Immature natural killer cell (primary cell): ENCODE data around the gene SLC47A2. TPM values are rescaled to one million over a fixed set of nuclear protein-coding genes. Genes with fewer than 3 reads are reported as not detected.

Experiments
- DNase-seq, 3 donors: peaks; one replicate each; pipeline ENCODE4 v3.0.0; 2022; ENCODE audit warnings: mixed read lengths in 1 of 3
- H3K27ac Mint-ChIP-seq, 6 donors: one replicate each; pipeline ENCODE4 v1.8.0; 2020; ENCODE audit warnings: mixed read lengths in 6 of 6, mild to moderate bottlenecking in 5 of 6, inconsistent platforms in 4 of 6, moderate library complexity in 3 of 6
- H3K27me3 Mint-ChIP-seq, 3 donors: one replicate each; pipeline ENCODE4 v1.8.0; 2020 to 2021; ENCODE audit warnings: low read depth in 3 of 3, mild to moderate bottlenecking in 3 of 3, mixed read lengths in 3 of 3, moderate library complexity in 3 of 3, inconsistent platforms in 1 of 3
- H3K36me3 Mint-ChIP-seq, 3 donors: one replicate each; pipeline ENCODE4 v1.8.0; 2020; ENCODE audit warnings: mixed read lengths in 3 of 3, inconsistent platforms in 2 of 3, mild to moderate bottlenecking in 2 of 3
- H3K4me1 Mint-ChIP-seq, 2 donors: one replicate each; pipeline ENCODE4 v1.8.0; 2020; ENCODE audit warnings: inconsistent platforms in 2 of 2, mild to moderate bottlenecking in 2 of 2, mixed read lengths in 2 of 2, moderate library complexity in 1 of 2
- H3K4me3 Mint-ChIP-seq, 5 donors: one replicate each; pipeline ENCODE4 v1.8.0; 2020; ENCODE audit warnings: mild to moderate bottlenecking in 5 of 5, mixed read lengths in 5 of 5, inconsistent platforms in 3 of 5, moderate library complexity in 3 of 5
- H3K9me3 Mint-ChIP-seq, 6 donors: one replicate each; pipeline ENCODE4 v1.8.0; 2020; ENCODE audit warnings: mild to moderate bottlenecking in 6 of 6, mixed read lengths in 6 of 6, inconsistent platforms in 4 of 6, moderate library complexity in 3 of 6
- polyA plus RNA-seq, 3 donors: library from polyadenylated mRNA; unstranded; fragments of 300-500 nt; fragmentation: Illumina TruSeq; gene quantifications; one replicate each; pipeline ENCODE4 v1.2.3, GENCODE V29; 2021

The SLC47A2 gene
- polyA plus RNA-seq, 3 donors from 2014 or later: not detected

DNA sequence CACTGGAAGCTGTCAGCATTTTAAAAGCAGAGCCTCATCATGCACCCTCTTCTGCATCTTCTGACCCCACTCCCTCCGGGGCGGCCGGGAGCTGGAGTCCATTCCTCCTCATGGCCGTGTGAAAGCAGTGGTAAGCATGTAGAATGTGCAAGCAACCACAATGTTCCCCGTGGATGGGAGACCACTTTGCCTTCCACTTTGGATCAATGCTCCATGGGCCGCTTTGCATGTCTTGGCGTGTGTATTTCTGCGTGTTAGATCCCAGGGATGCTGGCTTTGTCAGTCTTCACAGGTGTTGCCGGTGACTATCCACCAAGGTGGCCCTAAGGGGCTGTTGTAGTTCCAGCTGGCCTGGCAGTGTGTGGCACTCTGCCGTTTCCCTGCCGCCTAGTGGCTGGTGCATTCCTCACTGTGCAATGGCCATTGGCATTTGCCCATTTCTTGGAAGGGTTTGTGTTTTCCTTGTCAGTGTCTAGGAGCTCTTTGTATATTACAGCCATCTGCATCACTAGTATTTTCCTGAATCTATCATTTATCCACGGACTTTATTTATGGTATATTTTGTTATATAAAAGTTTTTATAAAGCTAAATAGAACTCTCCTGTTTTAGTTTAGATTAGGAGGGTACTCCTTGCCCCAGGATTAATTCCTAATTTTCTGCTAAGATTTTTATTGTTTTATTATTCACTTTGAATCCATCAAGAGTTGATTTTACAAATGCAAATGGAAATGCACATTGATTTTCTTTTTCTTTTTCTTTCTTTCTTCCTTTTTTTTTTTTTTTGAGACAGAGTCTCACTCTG, 37.5 kb upstream of the SLC47A2 start:
- Mint-ChIP-seq H3K36me3 (no peaks in the 10 kb centered on the region), H3K27me3 (peaks cover 2 to 12% (median 5%) of the 10 kb centered on the region in 3 donors), H3K9me3 (no peaks in the 10 kb centered on the region), H3K4me3 (no peak overlapping the region), H3K4me1 (no peaks in the 10 kb centered on the region), H3K27ac (no peak overlapping the region)
- DNase-seq: no peak

GRCh38 chr17:19753051-19753509, 36.7 kb upstream of the SLC47A2 start:
- no peaks in the 10 kb centered on the region for H3K9me3 Mint-ChIP-seq
- H3K4me1 Mint-ChIP-seq: no peaks in the 10 kb centered on the region
- H3K27me3 Mint-ChIP-seq: peaks cover 2 to 12% (median 5%) of the 10 kb centered on the region in 3 donors
- H3K27ac Mint-ChIP-seq: no peak overlapping the region
- no peaks in the 10 kb centered on the region for H3K36me3 Mint-ChIP-seq
- no peak for DNase-seq
- no peak overlapping the region for H3K4me3 Mint-ChIP-seq

DNA sequence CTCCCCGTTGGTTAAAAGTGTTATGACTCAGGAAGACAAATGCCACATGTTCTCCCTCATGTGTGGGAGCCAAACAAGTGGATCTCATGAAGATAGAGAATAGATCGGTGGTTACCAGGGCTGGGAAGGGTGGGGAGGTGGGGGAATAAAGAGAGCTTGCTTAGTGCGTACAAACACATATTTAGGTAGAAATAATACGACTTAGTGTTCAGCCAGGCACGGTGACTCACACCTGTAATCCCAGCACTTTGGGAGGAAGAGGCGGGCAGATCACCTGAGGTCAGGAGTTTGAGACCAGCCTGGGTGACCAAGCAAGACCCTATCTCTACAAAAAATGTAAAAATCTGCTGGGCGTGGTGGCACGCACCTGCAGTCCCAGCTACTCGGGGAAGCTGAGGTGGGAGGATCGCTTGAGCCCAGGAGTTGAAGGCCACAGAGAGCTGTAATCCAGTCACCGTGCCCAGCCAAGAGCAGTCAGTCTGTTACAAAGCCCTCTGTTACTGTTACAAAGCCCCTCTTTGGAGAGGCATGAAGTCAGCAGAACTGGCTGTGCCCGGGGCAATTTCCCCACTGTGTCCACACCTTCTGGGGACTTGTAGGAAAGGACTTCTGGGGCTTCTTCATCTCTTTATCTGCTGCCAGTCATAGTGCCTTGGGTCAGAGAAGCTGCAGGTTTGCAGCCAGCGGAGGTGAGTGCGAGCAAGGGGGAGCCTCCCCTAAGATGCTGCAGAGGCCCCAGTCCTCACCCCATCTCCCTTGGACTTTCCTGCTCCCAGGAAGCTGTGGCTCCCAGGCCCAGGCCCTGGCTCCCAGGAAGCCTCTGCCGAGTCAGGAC, 36.0 kb upstream of the SLC47A2 start:
- Mint-ChIP-seq H3K9me3 (no peaks in the 10 kb centered on the region), H3K4me3 (no peak overlapping the region), H3K36me3 (no peaks in the 10 kb centered on the region), H3K27ac (no peak overlapping the region), H3K27me3 (peaks cover 2 to 12% (median 5%) of the 10 kb centered on the region in 3 donors), H3K4me1 (no peaks in the 10 kb centered on the region)
- no peak for DNase-seq

DNA sequence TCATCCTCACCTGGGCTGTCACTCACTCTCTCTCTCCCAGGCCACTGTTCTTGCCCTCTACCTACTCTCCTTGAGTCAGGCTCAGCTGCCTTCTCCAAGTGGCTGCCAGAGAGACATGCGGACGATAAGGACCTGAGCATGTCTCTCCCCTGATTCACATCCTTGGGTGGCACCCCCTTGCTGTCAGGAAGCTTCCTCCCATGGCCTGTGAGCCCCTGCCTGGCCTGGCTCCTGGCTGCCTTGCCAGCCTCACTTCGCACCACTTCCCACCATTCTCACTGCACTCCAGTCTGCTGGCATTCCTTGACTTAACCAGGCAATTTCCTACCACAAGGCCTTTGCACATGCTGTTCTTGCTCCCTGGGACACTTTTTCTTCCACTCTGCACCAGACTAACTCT, 34.5 kb upstream of the SLC47A2 start:
- no peak for DNase-seq
- Mint-ChIP-seq H3K4me1 (no peaks in the 10 kb centered on the region), H3K9me3 (no peaks in the 10 kb centered on the region), H3K27ac (no peak overlapping the region), H3K4me3 (no peak overlapping the region), H3K27me3 (peaks cover 4 to 10% (median 5%) of the 10 kb centered on the region in 3 donors), H3K36me3 (no peaks in the 10 kb centered on the region)

GRCh38 chr17:19750020-19750572, 33.7 kb upstream of the SLC47A2 start:
- Mint-ChIP-seq H3K4me3 (no peak overlapping the region), H3K27me3 (peaks cover 3 to 10% (median 5%) of the 10 kb centered on the region in 3 donors), H3K9me3 (no peaks in the 10 kb centered on the region), H3K27ac (no peak overlapping the region), H3K4me1 (peaks cover 3% of the 10 kb centered on the region in 2 donors), H3K36me3 (no peaks in the 10 kb centered on the region)
- DNase-seq: no peak

- peaks cover 6% of the 10 kb centered on the region in 2 donors for H3K4me1 Mint-ChIP-seq
- peaks cover 2 to 8% (median 5%) of the 10 kb centered on the region in 3 donors for H3K27me3 Mint-ChIP-seq
- H3K4me3 Mint-ChIP-seq: no peak overlapping the region
- peaks cover 0 to 1% (median 0%) of the 10 kb centered on the region in 6 donors for H3K9me3 Mint-ChIP-seq
- H3K27ac Mint-ChIP-seq: no peak overlapping the region
- DNase-seq: no peak
- H3K36me3 Mint-ChIP-seq: no peaks in the 10 kb centered on the region
These were observed 32.4 kb upstream of the SLC47A2 start for GRCh38 chr17:19748807-19749193.

GRCh38 chr17:19747829-19748806, 31.7 kb upstream of the SLC47A2 start, which contains the start of gene ALDH3A1:
Gene ALDH3A1 (minus strand): TSS chr17:19748298. CDS start chr17:19745129, 3,169 bp downstream.
- Mint-ChIP-seq H3K4me3 (no peak within 1 kb of the TSS), H3K27me3 (peaks cover 2 to 7% (median 3%) of the 10 kb centered on the region in 3 donors), H3K4me1 (peaks cover 6% of the 10 kb centered on the region in 2 donors), H3K9me3 (peaks cover 0 to 1% (median 0%) of the 10 kb centered on the region in 6 donors), H3K36me3 (no peaks in the 10 kb centered on the region), H3K27ac (no peak within 1 kb of the TSS)
- DNase-seq: no peak

DNA sequence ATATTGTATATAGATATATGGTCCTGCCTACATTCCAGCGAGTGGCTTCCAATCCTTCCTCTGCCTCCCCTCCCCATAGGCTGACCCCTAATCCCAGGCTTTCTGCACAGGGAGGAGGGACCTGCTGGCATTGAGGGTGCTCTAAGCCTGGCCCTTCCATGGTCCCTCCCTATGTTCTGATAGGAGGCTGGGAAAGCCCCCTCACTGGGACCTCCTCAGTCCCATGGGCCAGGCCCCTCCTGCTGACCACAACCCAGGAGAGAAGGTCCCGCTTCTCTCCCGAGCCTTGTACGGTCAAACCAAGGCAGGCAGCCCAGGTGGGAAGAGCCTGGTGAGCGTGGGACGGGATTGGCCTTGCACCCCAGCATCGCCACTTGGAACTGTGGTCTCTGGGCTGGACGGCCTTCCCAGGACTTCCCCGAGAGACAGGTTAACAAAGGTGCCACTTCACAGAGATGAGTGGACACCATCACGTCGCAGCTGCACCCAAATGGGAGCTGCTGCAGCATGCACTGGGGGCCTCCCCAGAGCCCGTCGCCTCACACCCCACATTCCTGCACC, 30.9 kb upstream of the SLC47A2 start:
- Mint-ChIP-seq H3K9me3 (peaks cover 0 to 1% (median 0%) of the 10 kb centered on the region in 6 donors), H3K27ac (no peak overlapping the region), H3K4me3 (no peak overlapping the region), H3K36me3 (no peaks in the 10 kb centered on the region), H3K4me1 (peaks cover 6% of the 10 kb centered on the region in 2 donors), H3K27me3 (peaks cover 2 to 7% (median 3%) of the 10 kb centered on the region in 3 donors)
- DNase-seq: no peak

DNA sequence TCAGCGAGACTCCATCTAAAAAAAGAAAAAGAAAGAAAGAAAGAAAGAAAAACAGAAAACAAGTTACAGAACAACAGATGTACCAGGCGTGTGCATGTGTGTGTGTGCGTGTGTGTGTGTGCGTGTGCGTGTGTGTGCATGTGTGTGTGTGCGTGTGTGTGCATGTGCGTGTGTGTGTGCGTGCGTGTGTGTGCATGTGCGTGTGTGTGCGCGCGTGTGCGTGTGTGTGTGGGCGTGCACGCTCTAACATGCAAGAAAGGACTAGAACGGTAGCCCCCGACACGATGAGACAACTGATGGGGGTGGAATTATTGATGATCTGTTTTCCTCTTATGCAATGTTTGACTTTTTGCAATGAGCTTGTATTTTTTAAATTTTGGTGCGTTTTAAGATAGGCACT, 30.1 kb upstream of the SLC47A2 start:
- H3K4me3 Mint-ChIP-seq: peak overlapping the region in 2 of 5 donors; percentile 20 to 65
- peaks cover 6% of the 10 kb centered on the region in 2 donors for H3K4me1 Mint-ChIP-seq
- no peaks in the 10 kb centered on the region for H3K36me3 Mint-ChIP-seq
- no peak overlapping the region for H3K27ac Mint-ChIP-seq
- DNase-seq: no peak
- peaks cover 2 to 7% (median 3%) of the 10 kb centered on the region in 3 donors for H3K27me3 Mint-ChIP-seq
- peaks cover 0 to 1% (median 0%) of the 10 kb centered on the region in 6 donors for H3K9me3 Mint-ChIP-seq

DNA sequence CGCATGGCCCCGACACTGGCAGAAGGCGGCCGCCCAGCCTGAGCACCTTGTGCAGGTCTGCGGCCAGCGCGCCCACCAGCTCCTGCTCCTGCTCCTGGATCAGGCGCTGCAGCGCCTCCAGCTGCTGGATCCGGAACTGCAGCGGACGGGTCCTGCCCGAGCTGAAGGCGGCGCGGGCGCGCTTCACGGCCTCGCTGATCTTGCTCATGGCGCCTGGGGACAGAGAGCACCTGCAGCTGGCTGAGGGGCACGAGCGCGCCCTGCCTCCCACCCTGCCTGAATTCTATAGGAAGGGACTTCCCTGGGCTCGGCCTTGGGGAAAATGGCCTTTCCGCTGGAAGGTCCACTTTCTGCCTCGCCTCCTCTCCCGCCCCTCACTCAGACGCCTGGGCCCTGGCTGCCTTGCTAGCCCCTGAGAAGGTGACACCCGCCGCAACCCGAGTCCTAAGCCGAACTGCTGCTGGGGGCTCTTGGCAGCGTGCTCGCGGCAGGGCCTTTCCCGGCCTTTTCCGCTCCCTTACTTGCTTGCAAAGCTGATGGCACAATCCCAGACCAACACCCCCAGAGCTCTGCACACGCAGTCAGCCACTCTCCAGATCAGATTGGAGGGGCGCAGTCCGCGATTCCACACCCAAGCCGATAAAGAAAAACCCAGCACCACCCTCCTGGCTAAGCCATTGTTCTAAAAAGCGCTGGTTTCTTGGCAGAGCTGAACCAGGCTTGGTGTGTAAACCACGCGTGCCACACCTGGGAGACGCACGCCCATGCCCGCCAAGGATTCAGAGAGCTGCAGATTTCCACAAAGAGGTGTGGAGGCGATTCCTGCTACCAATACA, 28.8 kb upstream of the SLC47A2 start:
- DNase-seq: peak; percentile 77 to 82 (median 80)
- H3K4me3 Mint-ChIP-seq: peak overlapping the region; percentile 59 to 81 (median 65)
- peaks cover 0 to 4% (median 2%) of the 10 kb centered on the region in 3 donors for H3K27me3 Mint-ChIP-seq
- H3K27ac Mint-ChIP-seq: peak overlapping the region in 1 of 6 donors; percentile 14
- peaks cover 0 to 1% (median 0%) of the 10 kb centered on the region in 6 donors for H3K9me3 Mint-ChIP-seq
- H3K36me3 Mint-ChIP-seq: no peaks in the 10 kb centered on the region
- peaks cover 6% of the 10 kb centered on the region in 2 donors for H3K4me1 Mint-ChIP-seq

DNA sequence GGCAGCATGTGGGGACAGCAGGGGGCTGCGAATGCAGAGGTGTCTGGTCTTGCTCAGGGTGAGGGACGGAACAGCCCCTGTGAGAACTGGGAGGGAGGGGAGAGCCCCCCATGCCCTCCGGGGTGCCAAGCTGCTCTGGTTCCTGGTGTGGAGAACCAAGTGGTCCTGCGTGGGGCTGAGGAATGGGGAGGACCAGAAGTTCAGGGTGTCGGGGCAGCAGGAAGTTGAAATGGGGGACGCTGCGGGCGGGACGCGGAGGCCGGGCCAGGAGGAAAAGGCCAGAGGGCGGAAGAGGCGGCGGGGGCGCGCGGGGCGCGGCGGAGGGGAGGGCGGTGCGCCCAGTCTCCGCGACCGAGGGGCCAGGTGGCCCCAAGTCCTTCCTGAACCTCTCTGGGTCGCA, 28.1 kb upstream of the SLC47A2 start:
- Mint-ChIP-seq H3K27ac (peak overlapping the region in 1 of 6 donors; percentile 34), H3K27me3 (peaks cover 0 to 2% (median 2%) of the 10 kb centered on the region in 3 donors), H3K4me1 (peaks cover 6% of the 10 kb centered on the region in 2 donors), H3K4me3 (peak overlapping the region; percentile 65 to 83 (median 77)), H3K36me3 (no peaks in the 10 kb centered on the region), H3K9me3 (peaks cover 0 to 1% (median 0%) of the 10 kb centered on the region in 6 donors)
- peak in 1 of 3 donors; percentile 14 for DNase-seq
